Tibial nerve (tissue), 3 donors: ENCODE measurements around the gene B3GALT6.

ENCODE experiments used
- EP300 ChIP-seq, 2 donors: sonication (generic); formaldehyde crosslinking; IDR thresholded peaks; one replicate each; pipeline ENCODE4 v1.6.1; 2017; ENCODE audit warnings: antibody characterized with exemption in 2 of 2, mild to moderate bottlenecking in 1 of 2
- POLR2A ChIP-seq, 2 donors: fragments of 450-650 bp; IDR thresholded peaks; one replicate each; pipeline ENCODE4 v1.6.1; 2017; ENCODE audit warnings: antibody characterized with exemption in 2 of 2, mild to moderate bottlenecking in 2 of 2, moderate library complexity in 2 of 2

GRCh38 chr1:1228596-1229321 lies 3.3 kb upstream of the B3GALT6 start:
- TF ChIP-seq POLR2A (IDR thresholded peaks at IDR 0.05): no peak
- TF ChIP-seq EP300 (IDR thresholded peaks at IDR 0.05): no peak
